Psoas muscle (tissue), 8 donors: Measurements from ENCODE around the gene TNPO2. TPM values are rescaled to one million over a fixed set of nuclear protein-coding genes. Genes with fewer than 3 reads are reported as not detected.

ENCODE experiments used
- ATAC-seq, 4 donors: fragments of 200-7000 bp; cut with Tn5 transposase; one replicate each; pipeline ENCODE4 v1.9.1; 2020; ENCODE audit warnings: moderate library complexity in 3 of 4, mild to moderate bottlenecking in 2 of 4
- DNase-seq, 2 donors: peaks; one replicate each; pipeline ENCODE4 v3.0.0-alpha.2; 2020
- H3K27ac ChIP-seq: fragments of 200-600 bp; one replicate; pipeline ENCODE4 v1.8.0; 2022
- H3K27me3 ChIP-seq, 3 donors: fragments of 200-600 bp in 1 of 3; one replicate each; pipeline versions ENCODE4 v1.6.1 to v1.8.0; 2013 to 2022; ENCODE audit warnings: low read length in 2 of 3, mild to moderate bottlenecking in 2 of 3, moderate library complexity in 1 of 3; ENCODE audit not compliant: insufficient read depth in 3 of 3
- H3K36me3 ChIP-seq, 2 donors: fragments of 200-600 bp in 1 of 2; one replicate each; pipeline versions ENCODE4 v1.6.1 to v1.8.0; 2013 to 2022; ENCODE audit warnings: low read depth in 1 of 2, mild to moderate bottlenecking in 1 of 2, moderate library complexity in 1 of 2; ENCODE audit not compliant: insufficient read depth in 1 of 2
- H3K4me1 ChIP-seq: fragments of 200-600 bp; one replicate; pipeline ENCODE4 v1.8.0; 2022
- H3K4me3 ChIP-seq: fragments of 200-600 bp; one replicate; pipeline ENCODE4 v1.8.0; 2022; ENCODE audit warnings: mild to moderate bottlenecking
- H3K9me3 ChIP-seq: fragments of 200-600 bp; one replicate; pipeline ENCODE4 v1.8.0; 2022
- CTCF ChIP-seq: fragments of 200-600 bp; IDR thresholded peaks from one replicate; pipeline ENCODE4 v1.8.0; 2022; ENCODE audit warnings: antibody characterized with exemption
- WGBS, 3 donors: extraction: QIAGEN DNeasy Blood & Tissue Kit; methylation state at CpG; one replicate each; pipeline versions ENCODE4 v1.1.6 to v1.1.7; 2013; 5-methylcytosine and 5-hydroxymethylcytosine counted together
- intact Hi-C, 2 donors: fragments of 100-400 bp; cut with DNase I; formaldehyde crosslinking; loops; one replicate each; pipeline versions ENCODE4 v1.11.0 to v1.14.2; 2022
- polyA plus RNA-seq, 3 donors: library from polyadenylated mRNA; stranded (reverse); fragments of 200-250 nt; gene quantifications; one replicate each; pipeline ENCODE4 v1.2.3, GENCODE V29; 2013
- total RNA-seq, 4 donors: library from RNA; stranded (reverse); fragmentation: NEBNext Ultra II Directional in 2 of 4; extraction: Animal tissue kit (Norgen Biotek cat#: 25700) in 2 of 4; gene quantifications; one replicate each; pipeline versions ENCODE4 v1.2.1 to v1.2.4, GENCODE V29; 2021 to 2023
- donor health status: healthy with polysubstance abuse.
- donor health status: DM: no; HTN: no; CAD: no; lungs with moderate emphysema.
- donor health status: Bipolar disorder and iron deficiency.
- donor health status: healthy.
- donor health status: DM: yes; HTN: yes; CAD: no.
- donor health status: DM: no; HTN: no; CAD: no.
- donor health status: DM: no; HTN: no; CAD: no.
- donor health status: DM: yes; HTN: yes; CAD: no.

TNPO2 gene
- total and polyA plus RNA-seq, 7 donors = 17.4 to 48.1 (median 31.2) TPM

DNA sequence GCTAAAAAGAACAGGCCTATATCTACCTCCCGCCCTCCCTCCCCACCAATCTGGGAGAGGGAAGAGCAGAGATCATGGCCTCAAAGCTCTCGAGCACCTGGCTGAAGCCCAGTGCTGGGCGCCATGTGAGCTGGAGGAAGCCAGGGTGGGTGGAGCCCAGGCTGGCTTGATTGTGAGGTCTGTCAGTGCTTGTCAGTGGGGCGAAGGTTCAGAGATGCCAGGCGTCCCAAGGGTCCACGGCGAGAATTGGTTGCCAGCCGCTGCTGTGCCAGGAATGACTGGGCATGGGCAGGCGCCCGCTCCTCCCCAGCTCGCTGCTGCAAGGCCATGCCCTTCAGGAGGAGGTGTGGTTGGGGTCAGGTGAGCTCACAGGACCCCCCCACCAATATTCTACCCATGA, 39.4 kb upstream of the TNPO2 start:
- DNase-seq = no peak
- Histone ChIP-seq H3K4me3 (no peak overlapping the region), H3K4me1 (no peaks in the 10 kb centered on the region), H3K9me3 (no peaks in the 10 kb centered on the region), H3K27ac (peak overlapping the region; percentile 41), H3K36me3 (peaks cover 0 to 51% of the 10 kb centered on the region in 2 donors), H3K27me3 (no peaks in the 10 kb centered on the region)
- no peak for TF ChIP-seq CTCF
- peak in 3 of 4 donors; percentile 26 to 41 (median 35) for ATAC-seq
- 31 to 49% (median 35%) methylated on average over 11 of the region's 11 CpGs for WGBS, 3 donors
- intact Hi-C loops = loop anchor here (5.0 kb wide), 2 partner anchors 34 to 39 kb away; partner anchors contain the start of genes PRDX2 (in 1 of the 2) and THSD8 (in 1 of the 2)

DNA sequence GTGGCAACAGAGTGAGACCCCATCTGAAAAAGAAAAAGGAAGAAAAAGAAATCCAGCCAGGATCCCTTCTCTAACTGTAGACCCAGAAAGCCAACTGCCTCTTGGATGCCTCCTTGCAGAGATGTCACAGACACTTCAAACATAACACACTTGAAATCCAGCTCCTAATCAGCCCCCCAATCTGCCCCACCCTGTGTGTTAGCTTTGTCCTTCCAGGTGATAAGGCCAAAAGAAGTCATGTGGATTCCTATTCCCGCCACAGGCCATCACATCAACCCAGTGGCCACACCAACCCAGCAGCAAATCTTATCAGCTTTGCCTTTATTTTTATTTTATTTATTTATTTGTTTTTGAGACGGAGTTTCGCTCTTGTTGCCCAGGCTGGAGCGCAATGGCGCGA, 36.0 kb upstream of the TNPO2 start:
- 92 to 99% (median 95%) methylated on average over 6 of the region's 6 CpGs for WGBS, 3 donors
- no peaks in the 10 kb centered on the region for H3K9me3 ChIP-seq
- H3K4me3 ChIP-seq = no peak overlapping the region
- H3K27ac ChIP-seq = no peak overlapping the region
- ATAC-seq (no peak), DNase-seq (no peak)
- peaks cover 0 to 28% of the 10 kb centered on the region in 2 donors for H3K36me3 ChIP-seq
- H3K27me3 ChIP-seq = no peaks in the 10 kb centered on the region
- intact Hi-C loops = loop anchor here (5.0 kb wide), 2 partner anchors 38 to 43 kb away; partner anchors contain the start of genes PRDX2 (in 1 of the 2) and THSD8 (in 1 of the 2)
- no peaks in the 10 kb centered on the region for H3K4me1 ChIP-seq
- TF ChIP-seq CTCF = no peak

GRCh38 chr19:12757544-12758274, 34.0 kb upstream of the TNPO2 start:
- Histone ChIP-seq H3K27me3 (peaks cover 0 to 9% (median 3%) of the 10 kb centered on the region in 3 donors), H3K4me3 (peak overlapping the region; percentile 52), H3K27ac (peak overlapping the region; percentile 30), H3K9me3 (no peaks in the 10 kb centered on the region), H3K4me1 (no peaks in the 10 kb centered on the region), H3K36me3 (peaks cover 0 to 11% of the 10 kb centered on the region in 2 donors)
- WGBS, 3 donors = 3 to 7% (median 5%) methylated on average over 40 to 60 of the region's 60 CpGs
- TF ChIP-seq CTCF = peak; percentile 86
- DNase-seq (peak; percentile 79 to 85), ATAC-seq (peak; percentile 82 to 91 (median 84))
- intact Hi-C loops = loop anchor here in 1 of 2 donors (2.0 kb wide), 1 partner anchor 47 kb away; no protein-coding TSS in a partner anchor

- Histone ChIP-seq H3K9me3 (no peaks in the 10 kb centered on the region), H3K27ac (no peak overlapping the region), H3K27me3 (peaks cover 0 to 17% (median 10%) of the 10 kb centered on the region in 3 donors), H3K4me3 (no peak overlapping the region), H3K36me3 (no peaks in the 10 kb centered on the region), H3K4me1 (no peaks in the 10 kb centered on the region)
- intact Hi-C loops = loop anchor here in 1 of 2 donors (2.0 kb wide), 1 partner anchor 46 kb away; no protein-coding TSS in a partner anchor
- no peak for TF ChIP-seq CTCF
- 81 to 92% (median 91%) methylated on average over 19 of the region's 19 CpGs for WGBS, 3 donors
- ATAC-seq (no peak), DNase-seq (no peak)
Observed at GRCh38 chr19:12756150-12756883, 32.6 kb upstream of the TNPO2 start.
